ENCODE results near the gene HNRNPF.

Gene HNRNPF

GRCh38 chr10:43417950-43418768 is 9.2 kb upstream of the HNRNPF start:
- no peak for TF ChIP-seq CTCF (IDR thresholded peaks at IDR 0.05; ENCODE audit: low read depth, low read length)
- H3K4me3 ChIP-seq (ENCODE audit: low read depth, low read length), result no peak overlapping the region

- TF ChIP-seq CTCF (IDR thresholded peaks at IDR 0.05; ENCODE audit: low read depth, low read length), result no peak
- no peak overlapping the region for H3K4me3 ChIP-seq (ENCODE audit: low read depth, low read length)
These were observed 6.6 kb upstream of the HNRNPF start for GRCh38 chr10:43415544-43415943.

- H3K4me3 ChIP-seq (ENCODE audit: low read depth, low read length), result no peak overlapping the region
- TF ChIP-seq CTCF (IDR thresholded peaks at IDR 0.05; ENCODE audit: low read depth, low read length), result no peak
These were observed 2.5 kb upstream of the HNRNPF start for GRCh38 chr10:43411536-43411935.

- TF ChIP-seq CTCF (IDR thresholded peaks at IDR 0.05; ENCODE audit: low read depth, low read length), result no peak
- no peak overlapping the region for H3K4me3 ChIP-seq (ENCODE audit: low read depth, low read length)
These were observed 1.4 kb upstream of the HNRNPF start for GRCh38 chr10:43410345-43410744.

- TF ChIP-seq CTCF (IDR thresholded peaks at IDR 0.05; ENCODE audit: low read depth, low read length), result no peak
- H3K4me3 ChIP-seq (ENCODE audit: low read depth, low read length), result peak overlapping the region; percentile 76
These were observed 561 bp upstream of the HNRNPF start for GRCh38 chr10:43409385-43410109.

GRCh38 chr10:43408331-43408709 is 666 bp downstream of the HNRNPF start:
- TF ChIP-seq CTCF (IDR thresholded peaks at IDR 0.05; ENCODE audit: low read depth, low read length), result no peak
- peak overlapping the region; percentile 76 for H3K4me3 ChIP-seq (ENCODE audit: low read depth, low read length)

All from WI38 (cell line).